GM12873 (cell line): ENCODE results near the gene RASSF3.

Experiments
- CTCF ChIP-seq: IDR thresholded peaks from 2 replicates; pipeline ENCODE4 v1.5.1; 2012; ENCODE audit warnings: low read depth, mild to moderate bottlenecking, moderate library complexity, low read length, control low read depth; ENCODE audit not compliant: insufficient read depth; ENCODE audit errors: missing control alignments

RASSF3 gene

GRCh38 chr12:64666054-64666914 lies 56.0 kb downstream of the RASSF3 start:
- TF ChIP-seq CTCF: no peak

- no peak for TF ChIP-seq CTCF
Measured at GRCh38 chr12:64667793-64668192, 57.5 kb downstream of the RASSF3 start.

GRCh38 chr12:64669270-64669842 lies 59.1 kb downstream of the RASSF3 start:
- TF ChIP-seq CTCF: no peak

GRCh38 chr12:64670019-64670418 lies 59.7 kb downstream of the RASSF3 start:
- no peak for TF ChIP-seq CTCF

- TF ChIP-seq CTCF: no peak
Measured at GRCh38 chr12:64670919-64671639, 60.8 kb downstream of the RASSF3 start.

- no peak for TF ChIP-seq CTCF
Measured at GRCh38 chr12:64671681-64672080, 61.4 kb downstream of the RASSF3 start.

GRCh38 chr12:64672925-64673409 lies 62.7 kb downstream of the RASSF3 start:
- TF ChIP-seq CTCF: no peak
